ENCODE data around the gene SLU7.

Gene SLU7

DNA sequence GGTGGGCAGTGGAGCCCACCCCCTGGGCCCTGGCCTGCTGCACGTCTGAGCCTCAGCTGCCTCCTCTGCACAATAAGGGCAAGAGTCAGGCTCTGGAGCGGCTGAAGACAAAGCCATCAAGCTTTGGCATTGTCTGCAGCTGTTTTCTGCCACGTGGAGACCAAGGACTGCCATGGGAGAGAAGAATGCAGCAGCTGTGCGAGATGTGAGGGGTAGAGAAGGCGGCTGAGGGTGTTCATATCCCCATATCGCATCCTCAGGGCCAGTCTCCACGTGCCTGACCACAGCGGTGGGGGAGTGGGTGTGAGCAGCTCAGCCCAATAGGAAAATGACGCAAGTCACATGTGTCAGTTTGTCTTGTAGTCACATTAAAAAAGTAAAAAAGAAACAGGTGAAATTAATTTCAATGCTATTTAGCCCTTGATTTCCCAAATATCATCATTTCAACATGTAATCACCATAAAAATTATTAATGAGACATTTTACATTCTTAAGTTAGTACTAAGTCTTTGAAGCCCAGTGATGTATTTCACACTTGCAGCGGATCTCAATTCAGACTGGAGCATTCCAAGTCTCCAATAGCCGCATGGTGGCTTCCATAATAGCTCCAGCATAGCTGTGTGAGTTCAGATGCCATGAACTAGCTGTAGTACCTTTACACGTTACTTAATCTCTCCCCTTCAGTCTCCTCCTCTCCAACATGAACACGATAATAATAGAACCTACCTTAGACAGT, 55.1 kb downstream of the SLU7 start:
- DNase-seq, result peak; percentile 26

DNA sequence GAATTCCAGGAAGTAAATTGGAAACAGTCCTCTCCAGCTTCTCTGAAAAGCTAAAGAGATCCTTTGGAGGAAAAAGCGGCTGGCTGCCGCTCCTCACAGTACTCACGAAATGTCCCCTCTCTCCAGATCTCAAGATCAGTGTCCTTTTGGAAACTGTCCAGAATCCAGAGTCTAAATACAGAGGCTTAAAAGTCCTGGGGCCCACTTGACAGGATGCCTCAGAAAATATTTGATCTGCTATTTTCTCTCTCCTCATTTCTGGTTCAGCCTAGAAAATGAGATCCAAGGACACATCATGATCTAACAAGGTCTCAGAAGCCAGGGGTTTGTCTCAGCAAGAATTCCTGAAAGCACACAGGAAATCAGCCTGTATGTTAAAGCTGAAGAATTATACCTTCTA, 55.7 kb downstream of the SLU7 start:
- DNase-seq, result peak; percentile 48

DNA sequence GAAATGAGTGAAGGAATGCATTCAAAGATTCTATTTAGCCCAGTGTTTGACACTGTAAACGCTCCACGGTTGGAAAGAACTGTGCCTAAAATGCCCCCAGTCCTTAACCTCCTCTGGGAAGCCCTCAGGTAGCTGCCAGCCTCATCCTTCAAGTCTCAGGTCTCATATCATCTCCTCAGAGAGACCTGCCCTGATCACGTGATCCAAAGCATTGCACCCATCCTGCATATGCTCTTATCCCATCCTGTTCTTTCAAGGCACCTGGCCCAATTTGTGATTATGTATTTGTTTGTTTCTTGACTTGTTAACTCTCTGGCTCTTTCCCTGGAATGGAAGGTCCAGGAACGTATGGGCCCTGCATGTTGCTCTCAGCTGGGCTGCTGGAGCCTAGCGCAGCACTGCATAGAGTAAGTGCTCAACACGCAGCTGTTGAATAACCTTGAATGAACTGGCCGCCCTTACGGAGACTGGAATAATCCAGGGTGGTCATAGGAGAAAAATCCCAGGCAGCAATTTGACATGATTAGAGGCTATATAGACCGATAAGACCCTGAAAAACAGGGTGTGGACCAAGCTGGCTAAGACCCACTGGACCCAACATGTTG, 57.2 kb downstream of the SLU7 start:
- DNase-seq, result no peak

DNA sequence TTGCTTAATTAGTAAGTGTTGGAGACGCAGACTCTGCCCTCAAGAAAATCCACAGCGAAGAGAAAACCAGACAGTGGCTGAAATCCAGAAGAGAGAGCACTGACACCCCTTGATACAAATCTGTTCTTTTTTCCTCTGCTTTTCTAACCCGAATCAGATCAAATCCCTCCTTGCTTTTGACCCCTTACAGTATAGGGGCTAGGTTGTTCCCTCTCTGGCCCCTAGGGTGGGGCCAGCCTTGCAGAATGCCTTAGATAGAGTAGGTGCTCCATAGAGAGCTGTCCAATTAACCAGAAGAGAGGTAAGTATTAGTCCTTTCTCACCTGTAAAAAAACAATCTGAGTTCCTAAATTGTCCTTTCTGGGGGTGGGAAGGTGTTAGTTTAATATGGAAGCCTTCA, 58.6 kb downstream of the SLU7 start:
- DNase-seq, result no peak

DNA sequence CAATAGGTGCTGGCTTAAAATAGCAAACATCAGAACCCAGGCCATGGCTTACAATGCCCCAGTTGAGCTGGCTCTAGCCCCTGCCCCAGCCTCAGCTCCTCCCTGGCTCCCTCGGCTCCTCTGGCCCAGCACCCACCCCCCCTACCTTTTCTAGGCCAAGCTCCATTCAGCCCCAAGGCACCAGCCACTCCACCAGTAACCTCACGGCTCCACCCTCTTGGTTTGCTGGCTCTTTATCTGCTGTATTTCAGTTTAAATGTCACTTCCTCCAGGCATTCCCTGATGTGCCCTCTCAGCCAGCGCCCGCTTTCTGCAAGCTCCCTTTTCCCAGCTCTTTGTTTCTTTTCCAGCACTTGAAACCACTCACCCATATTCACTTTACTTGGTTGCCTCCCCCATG, 59.1 kb downstream of the SLU7 start:
- no peak for DNase-seq

DNA sequence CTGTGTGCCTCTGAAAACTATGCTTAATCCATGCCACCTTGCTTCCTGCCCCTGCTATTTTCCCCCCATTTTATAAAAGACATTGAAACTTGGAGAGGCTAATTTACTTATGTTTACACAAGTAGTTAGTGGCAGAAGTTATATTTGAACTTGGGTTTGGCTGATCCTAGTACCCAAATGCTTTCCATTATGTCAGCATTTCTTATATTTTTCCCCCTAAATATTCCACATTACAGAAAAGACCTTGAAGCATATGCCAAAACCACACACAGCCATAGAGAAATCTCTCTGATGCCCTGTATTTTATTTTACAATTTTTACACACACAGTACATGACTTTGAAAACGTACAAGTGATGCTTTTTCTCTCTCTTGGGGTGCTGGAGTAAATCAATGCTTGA, 59.6 kb downstream of the SLU7 start:
- DNase-seq, result no peak

DNA sequence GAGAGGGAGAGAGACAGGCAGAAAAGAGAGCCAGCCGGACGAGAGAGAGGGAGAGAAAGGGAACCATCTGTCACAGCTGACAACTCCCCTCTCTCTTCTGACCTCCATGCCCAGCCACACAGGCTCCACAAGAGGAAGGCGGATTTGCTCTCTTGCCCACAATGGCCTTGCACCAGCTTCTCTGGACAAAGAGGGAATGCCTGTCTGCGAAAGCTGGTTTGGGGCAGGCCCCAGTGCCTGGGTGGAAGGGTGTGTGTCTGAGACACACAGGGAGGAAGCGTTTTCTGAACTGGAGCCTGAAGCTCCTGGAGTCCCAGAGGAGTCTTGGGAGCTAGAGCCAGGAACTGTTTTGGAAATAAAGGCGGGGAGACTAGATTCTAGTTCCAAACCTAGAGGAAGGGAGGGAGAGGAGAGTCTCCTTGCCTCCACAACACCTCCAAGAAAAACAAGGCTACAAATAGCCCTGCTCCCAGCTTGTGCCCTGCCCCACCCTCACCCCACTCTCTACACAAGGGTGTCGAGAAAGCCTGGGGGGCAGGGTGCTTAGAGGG, 60.9 kb downstream of the SLU7 start:
- no peak for DNase-seq

DNA sequence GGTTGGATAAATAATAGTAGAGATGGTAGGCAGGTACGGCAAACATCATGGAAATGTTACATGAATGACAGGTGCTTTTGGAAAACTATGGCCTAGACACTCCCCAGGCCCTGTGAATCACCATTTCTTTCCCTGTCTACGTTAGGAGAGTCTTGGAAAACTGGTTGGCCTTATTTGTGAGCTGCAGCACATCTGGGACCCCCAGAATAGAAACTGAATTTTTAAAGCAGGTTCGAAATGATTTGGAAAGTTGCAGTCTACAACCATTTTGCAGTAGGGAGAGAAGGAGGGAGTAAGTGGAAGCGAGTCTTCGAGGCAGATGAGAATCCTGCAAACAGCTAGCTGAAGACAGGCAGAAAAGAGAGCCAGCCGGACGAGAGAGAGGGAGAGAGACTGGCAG, 61.5 kb downstream of the SLU7 start:
- DNase-seq, result no peak

DNA sequence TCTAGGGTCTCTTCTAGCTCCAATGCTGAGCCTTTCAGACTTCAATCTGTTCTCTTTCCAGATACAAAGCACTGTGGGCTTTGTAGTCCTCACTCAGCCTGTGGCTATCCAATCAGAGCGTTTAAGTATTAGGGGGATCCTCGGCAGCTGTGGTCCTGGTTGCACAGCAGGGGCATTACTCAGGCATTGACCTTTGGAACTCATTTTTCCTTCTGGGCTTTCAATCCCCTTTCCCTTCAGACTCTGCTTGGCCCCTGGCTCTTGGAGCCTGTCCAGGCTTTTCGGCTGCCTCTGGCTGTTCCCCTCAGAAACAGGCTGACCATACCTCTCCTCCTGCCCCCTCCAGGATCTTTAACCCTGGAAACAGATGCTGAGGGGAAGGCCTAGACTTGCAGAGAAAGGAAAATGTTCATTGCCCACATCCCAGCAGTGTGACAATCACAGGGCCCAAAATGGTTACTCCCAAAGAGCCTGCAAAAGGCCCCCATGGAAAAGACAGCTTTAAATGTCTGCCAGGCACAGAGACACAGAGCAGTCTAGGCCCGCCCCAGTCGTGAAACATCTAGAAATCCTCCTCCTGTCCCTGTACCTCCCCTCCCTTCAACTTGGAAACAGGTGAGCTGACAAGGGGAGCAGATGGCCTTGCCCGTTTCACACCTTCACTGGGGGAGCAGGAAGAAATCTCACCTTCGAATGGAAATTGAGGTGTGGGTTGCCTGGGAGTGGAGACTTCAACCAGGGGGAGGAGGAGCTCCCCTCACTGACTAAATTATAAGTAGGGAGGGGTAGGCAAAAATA, 62.1 kb downstream of the SLU7 start:
- no peak for DNase-seq

DNA sequence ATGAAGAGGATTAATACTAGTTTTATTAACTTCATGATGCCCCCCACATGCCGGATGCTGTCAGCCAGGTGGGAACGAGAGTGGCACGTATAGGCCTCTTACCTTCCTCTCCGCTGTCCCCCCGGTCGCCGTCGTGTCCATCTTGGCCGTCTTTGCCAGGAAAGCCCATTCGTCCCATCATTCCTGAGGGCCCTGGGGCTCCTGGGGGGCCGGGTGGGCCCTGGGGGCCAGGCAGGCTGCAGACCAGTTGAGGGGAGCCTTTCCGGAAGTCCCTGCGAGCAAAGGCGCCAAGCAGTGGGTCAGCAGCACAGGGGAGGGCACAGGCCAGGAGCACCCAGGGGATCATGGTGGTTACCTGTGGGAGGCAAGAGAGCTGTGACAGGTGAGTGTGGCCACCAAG, 64.2 kb downstream of the SLU7 start:
- no peak for DNase-seq

DNA sequence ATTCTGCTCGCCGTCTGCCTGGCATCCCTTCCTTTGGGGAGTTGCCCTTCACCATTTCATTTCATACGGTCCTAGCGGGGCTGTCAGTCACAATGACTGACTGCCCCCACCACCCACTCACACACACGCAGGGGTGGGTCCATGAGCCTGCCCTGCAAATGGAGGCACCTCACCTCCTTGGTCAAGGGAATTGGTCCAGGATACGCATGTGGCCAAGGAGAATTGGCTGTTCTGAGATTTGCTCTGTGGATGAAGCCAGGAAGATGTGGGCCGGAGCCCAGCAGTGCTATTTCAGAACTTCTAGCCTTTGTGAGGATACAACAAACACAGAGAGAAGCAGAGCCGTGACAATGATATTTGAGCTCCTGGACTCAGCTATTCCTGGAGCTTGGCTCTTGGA, 65.5 kb downstream of the SLU7 start:
- DNase-seq, result no peak

DNA sequence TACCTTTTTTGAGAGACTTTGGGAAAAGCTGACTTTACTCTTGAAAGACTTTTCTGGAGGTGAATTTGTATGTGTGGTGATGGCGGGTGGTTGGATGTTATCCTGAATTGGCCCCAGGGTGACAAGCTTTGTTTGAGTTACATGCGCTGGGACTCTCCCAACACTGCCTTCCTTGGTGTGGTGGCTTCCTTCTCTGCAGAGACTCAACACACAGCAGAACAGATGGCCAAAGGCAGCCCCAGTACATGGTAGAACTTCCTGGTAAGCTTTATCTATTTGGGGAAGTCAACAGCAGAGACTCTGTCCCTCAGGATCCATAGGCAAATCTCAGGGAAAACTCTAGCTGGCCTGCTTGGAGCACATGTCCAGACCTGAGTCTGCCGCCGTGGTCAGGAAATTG, 66.6 kb downstream of the SLU7 start:
- DNase-seq, result no peak

All from fibroblast of skin of scalp (primary cell).